Astrocyte (in vitro differentiated cells and primary cell): ENCODE data around the gene CHST13. TPM values are rescaled to one million over a fixed set of nuclear protein-coding genes. Genes with fewer than 3 reads are reported as not detected.

ENCODE experiments used
- DNase-seq: peaks from one replicate; pipeline ENCODE4 v3.0.0-alpha.2; 2010; ENCODE audit warnings: low read depth
- FAIRE-seq: peaks from 2 replicates; lab custom pipeline; 2011; peaks lifted over from hg19 to GRCh38; lab: Jason Lieb, UNC
- H2AFZ ChIP-seq: 2 replicates; pipeline ENCODE4 v1.6.0; 2012; ENCODE audit warnings: low read depth, low read length, inconsistent platforms
- H3K27ac ChIP-seq: 2 replicates; pipeline ENCODE4 v1.5.1; 2011; ENCODE audit warnings: low read depth, low read length, inconsistent platforms
- H3K27me3 ChIP-seq: 2 replicates; pipeline ENCODE4 v1.6.0; 2011; ENCODE audit warnings: low read length, inconsistent platforms; ENCODE audit not compliant: insufficient read depth
- H3K36me3 ChIP-seq: 2 replicates; pipeline ENCODE4 v1.5.1; 2011; ENCODE audit warnings: low read length, inconsistent platforms; ENCODE audit not compliant: insufficient read depth
- H3K4me1 ChIP-seq: 2 replicates; pipeline ENCODE4 v1.5.1; 2011; ENCODE audit warnings: low read length, inconsistent platforms; ENCODE audit not compliant: insufficient read depth
- H3K4me2 ChIP-seq: 2 replicates; pipeline ENCODE4 v1.6.0; 2012; ENCODE audit warnings: low read length, inconsistent platforms
- H3K4me3 ChIP-seq: 2 replicates; pipeline ENCODE4 v1.5.1; 2011; ENCODE audit warnings: low read depth, mild to moderate bottlenecking, low read length, inconsistent platforms; ENCODE audit not compliant: insufficient read depth
- H3K79me2 ChIP-seq: 2 replicates; pipeline ENCODE4 v1.6.0; 2012; ENCODE audit warnings: mild to moderate bottlenecking, low read length, inconsistent platforms; ENCODE audit not compliant: insufficient read depth
- H3K9ac ChIP-seq: 2 replicates; pipeline ENCODE4 v1.6.0; 2012; ENCODE audit warnings: mild to moderate bottlenecking, low read length, inconsistent platforms
- H3K9me3 ChIP-seq: 2 replicates; pipeline ENCODE4 v1.5.1; 2012; ENCODE audit warnings: low read depth, mild to moderate bottlenecking, low read length, inconsistent platforms; ENCODE audit not compliant: insufficient read depth
- H4K20me1 ChIP-seq: 2 replicates; pipeline ENCODE4 v1.6.0; 2012; ENCODE audit warnings: low read length, inconsistent platforms; ENCODE audit not compliant: insufficient read depth
- H3K27ac Mint-ChIP-seq: one replicate; pipeline ENCODE4 v1.8.0; 2021; ENCODE audit warnings: mild to moderate bottlenecking, mixed read lengths; ENCODE audit not compliant: unreplicated experiment
- H3K27me3 Mint-ChIP-seq: one replicate; pipeline ENCODE4 v1.8.0; 2021; ENCODE audit warnings: low read depth, mixed read lengths; ENCODE audit not compliant: unreplicated experiment
- H3K36me3 Mint-ChIP-seq: one replicate; pipeline ENCODE4 v1.8.0; 2021; ENCODE audit warnings: low read depth, mixed read lengths; ENCODE audit not compliant: unreplicated experiment
- H3K4me1 Mint-ChIP-seq: one replicate; pipeline ENCODE4 v1.8.0; 2021; ENCODE audit warnings: low read depth, mixed read lengths; ENCODE audit not compliant: unreplicated experiment
- H3K4me3 Mint-ChIP-seq: one replicate; pipeline ENCODE4 v1.8.0; 2021; ENCODE audit warnings: mild to moderate bottlenecking, moderate library complexity, mixed read lengths; ENCODE audit not compliant: unreplicated experiment
- H3K9me3 Mint-ChIP-seq: one replicate; pipeline ENCODE4 v1.8.0; 2021; ENCODE audit warnings: mild to moderate bottlenecking, mixed read lengths; ENCODE audit not compliant: unreplicated experiment
- CTCF ChIP-seq: IDR thresholded peaks from 2 replicates; pipeline ENCODE4 v1.5.1; 2011; ENCODE audit warnings: low read depth, mild to moderate bottlenecking, inconsistent platforms, low read length, moderate library complexity; ENCODE audit not compliant: insufficient read depth
- EZH2 ChIP-seq: IDR thresholded peaks from 2 replicates; pipeline ENCODE4 v1.6.1; 2012; ENCODE audit warnings: mild to moderate bottlenecking, low read length, inconsistent platforms; ENCODE audit not compliant: insufficient read depth
- total RNA-seq: library from RNA; stranded (reverse); gene quantifications from 2 replicates; pipeline ENCODE4 v1.2.1, GENCODE V29; 2021

CHST13 gene
- total RNA-seq, 1 donor from 2014 or later: not detected

- TF ChIP-seq EZH2 (no peak), CTCF (no peak)
- no peak overlapping the region for H3K9ac ChIP-seq
- peaks cover 9% of the 10 kb centered on the region for H3K4me1 Mint-ChIP-seq
- peaks cover 2% of the 10 kb centered on the region for H3K27me3 ChIP-seq
- no peaks in the 10 kb centered on the region for H4K20me1 ChIP-seq
- H3K4me1 ChIP-seq: peaks cover 5% of the 10 kb centered on the region
- no peak overlapping the region for H3K27ac ChIP-seq
- no peaks in the 10 kb centered on the region for H3K9me3 ChIP-seq
- peaks cover 25% of the 10 kb centered on the region for H3K27me3 Mint-ChIP-seq
- FAIRE-seq (no peak), DNase-seq (no peak)
- no peaks in the 10 kb centered on the region for H3K79me2 ChIP-seq
- H3K9me3 Mint-ChIP-seq: no peaks in the 10 kb centered on the region
- no peak overlapping the region for H3K4me3 Mint-ChIP-seq
- H2AFZ ChIP-seq: no peak overlapping the region
- no peak overlapping the region for H3K4me3 ChIP-seq
- no peaks in the 10 kb centered on the region for H3K36me3 ChIP-seq
- H3K36me3 Mint-ChIP-seq: no peaks in the 10 kb centered on the region
- no peak overlapping the region for H3K27ac Mint-ChIP-seq
- no peak overlapping the region for H3K4me2 ChIP-seq
Measured at GRCh38 chr3:126486360-126486847, 37.6 kb upstream of the CHST13 start.

- FAIRE-seq (no peak), DNase-seq (no peak)
- Mint-ChIP-seq H3K27me3 (peaks cover 23% of the 10 kb centered on the region), H3K27ac (peak overlapping the region; percentile 7), H3K9me3 (no peaks in the 10 kb centered on the region), H3K4me3 (no peak overlapping the region), H3K36me3 (no peaks in the 10 kb centered on the region), H3K4me1 (peaks cover 7% of the 10 kb centered on the region)
- no peaks in the 10 kb centered on the region for H3K9me3 ChIP-seq
- TF ChIP-seq CTCF (no peak), EZH2 (no peak)
- no peak overlapping the region for H3K4me3 ChIP-seq
- H4K20me1 ChIP-seq: no peaks in the 10 kb centered on the region
- H3K27ac ChIP-seq: no peak overlapping the region
- no peaks in the 10 kb centered on the region for H3K36me3 ChIP-seq
- no peak overlapping the region for H3K9ac ChIP-seq
- peak overlapping the region; percentile 52 for H2AFZ ChIP-seq
- peaks cover 5% of the 10 kb centered on the region for H3K4me1 ChIP-seq
- H3K27me3 ChIP-seq: peaks cover 2% of the 10 kb centered on the region
- H3K79me2 ChIP-seq: no peaks in the 10 kb centered on the region
- no peak overlapping the region for H3K4me2 ChIP-seq
Measured at GRCh38 chr3:126487151-126487771, 36.7 kb upstream of the CHST13 start.

DNA sequence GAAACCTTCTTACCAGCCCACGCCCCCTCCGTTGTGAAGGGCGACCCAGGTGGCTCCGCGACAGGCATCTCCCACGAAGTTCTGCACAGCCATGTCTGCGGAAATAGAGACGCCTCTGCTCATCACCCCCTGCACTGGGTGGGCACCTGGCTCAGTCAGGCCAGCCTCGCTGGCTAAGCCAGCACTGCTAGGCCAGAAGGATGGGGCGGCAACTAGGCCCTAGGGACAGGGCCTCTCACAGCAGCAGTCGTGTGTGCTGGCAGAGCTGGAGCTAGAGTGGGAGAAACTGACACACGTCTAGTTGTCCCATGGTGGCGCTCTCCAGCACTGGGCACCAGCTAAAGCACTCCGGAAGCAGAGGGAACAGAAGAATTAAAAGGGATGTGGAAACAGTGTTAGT is 35.8 kb upstream of the CHST13 start:
- H3K9ac ChIP-seq: no peak overlapping the region
- no peak overlapping the region for H3K4me2 ChIP-seq
- peaks cover 2% of the 10 kb centered on the region for H3K27me3 ChIP-seq
- H3K4me1 ChIP-seq: peaks cover 5% of the 10 kb centered on the region
- H2AFZ ChIP-seq: no peak overlapping the region
- Mint-ChIP-seq H3K4me3 (no peak overlapping the region), H3K9me3 (no peaks in the 10 kb centered on the region), H3K27me3 (peaks cover 16% of the 10 kb centered on the region), H3K4me1 (peaks cover 7% of the 10 kb centered on the region), H3K36me3 (no peaks in the 10 kb centered on the region), H3K27ac (no peak overlapping the region)
- no peaks in the 10 kb centered on the region for H3K79me2 ChIP-seq
- H3K4me3 ChIP-seq: no peak overlapping the region
- TF ChIP-seq CTCF: no peak
- no peak for TF ChIP-seq EZH2
- DNase-seq (no peak), FAIRE-seq (no peak)
- no peaks in the 10 kb centered on the region for H3K36me3 ChIP-seq
- no peaks in the 10 kb centered on the region for H4K20me1 ChIP-seq
- no peaks in the 10 kb centered on the region for H3K9me3 ChIP-seq
- no peak overlapping the region for H3K27ac ChIP-seq
